OCI-LY3 (cell line): ENCODE results near the gene GRAMD1C.

Experiments
- CTCF ChIP-seq: fragments of 200-600, 300-600 bp; sonication (generic); IDR thresholded peaks from 2 replicates; pipeline ENCODE4 v1.5.1; 2014; ENCODE audit warnings: antibody characterized with exemption, low read length, low read depth
- EZH2phosphoT487 ChIP-seq: fragments of 200-600 bp; shearing (Covaris generic); IDR thresholded peaks from 2 replicates; pipeline ENCODE4 v1.6.1; 2018; ENCODE audit warnings: antibody characterized with exemption, mixed run types, low read depth

GRCh38 chr3:113947372-113948014 lies 108.9 kb downstream of the GRAMD1C start, which contains the start of gene ZDHHC23:
- TF ChIP-seq CTCF, result no peak
- TF ChIP-seq EZH2phosphoT487, result no peak
